Pancreas (tissue), 10 donors: ENCODE measurements around the gene TUT4. TPM values are rescaled to one million over a fixed set of nuclear protein-coding genes. Genes with fewer than 3 reads are reported as not detected.

ENCODE experiments used
- ATAC-seq, 4 donors: fragments of 200-7000 bp; cut with Tn5 transposase; one replicate each; pipeline versions ENCODE4 v1.8.0 to v1.9.1; 2020; ENCODE audit warnings: mild to moderate bottlenecking in 4 of 4, moderate library complexity in 4 of 4
- DNase-seq, 6 donors: peaks; one replicate each; pipeline ENCODE4 v3.0.0-alpha.2; 2020
- FAIRE-seq: peaks from 2 replicates; lab custom pipeline; 2012; peaks lifted over from hg19 to GRCh38; lab: Jason Lieb, UNC
- H3K27ac ChIP-seq, 4 donors: fragments of 200-600 bp; sonication (generic); 1 replicate in 3 of 4; 2 replicates in 1 of 4; pipeline versions ENCODE4 v1.5.0 to v1.8.0; 2020
- H3K27me3 ChIP-seq, 4 donors: fragments of 200-600 bp; one replicate each; pipeline ENCODE4 v1.8.0; 2021
- H3K36me3 ChIP-seq, 3 donors: fragments of 200-600 bp; sonication (generic) in 1 of 3; one replicate each; pipeline versions ENCODE4 v1.5.0 to v1.8.0; 2020 to 2021
- H3K4me1 ChIP-seq, 3 donors: fragments of 200-600 bp; one replicate each; pipeline ENCODE4 v1.8.0; 2021
- H3K4me3 ChIP-seq, 4 donors: fragments of 200-600 bp; sonication (generic) in 2 of 4; one replicate each; pipeline versions ENCODE4 v1.5.0 to v1.8.0; 2020 to 2021
- H3K9me3 ChIP-seq, 4 donors: fragments of 200-600 bp; one replicate each; pipeline ENCODE4 v1.8.0; 2021
- CTCF ChIP-seq, 4 donors: fragments of 200-600 bp; sonication (generic) in 3 of 4; IDR thresholded peaks; one replicate each; pipeline versions ENCODE4 v1.5.0 to v1.8.0; 2021; ENCODE audit warnings: antibody characterized with exemption in 4 of 4
- WGBS, 2 donors: extraction: QIAGEN DNeasy Blood & Tissue Kit; methylation state at CpG; one replicate each; pipeline ENCODE4 v1.1.7; 2013; 5-methylcytosine and 5-hydroxymethylcytosine counted together
- intact Hi-C, 3 donors: fragments of 100-400 bp; cut with DNase I; formaldehyde crosslinking; loops; one replicate each; pipeline versions ENCODE4 v1.11.1 to v1.14.2; 2022
- polyA plus RNA-seq, 2 donors: library from polyadenylated mRNA; stranded (reverse); fragments of 200-250 nt; gene quantifications; one replicate each; pipeline ENCODE4 v1.2.3, GENCODE V29; 2013
- total RNA-seq, 6 donors: library from RNA; stranded (reverse); fragmentation: NEBNext Ultra II Directional in 4 of 6; extraction: Animal tissue kit (Norgen Biotek cat#: 25700) in 4 of 6; gene quantifications; one replicate each; pipeline versions ENCODE4 v1.2.1 to v1.2.4, GENCODE V29; 2021 to 2023
- donor health status: healthy with polysubstance abuse.
- donor health status: DM: no; HTN: no; CAD: no; lungs with moderate emphysema.
- donor health status: DM: no; HTN: no; CAD: no.
- donor health status: control.
- donor health status: control.
- donor health status: Bipolar disorder and iron deficiency.
- donor health status: DM: yes; HTN: yes; CAD: no.
- donor health status: DM: no; HTN: no; CAD: no.
- donor health status: DM: no; HTN: no; CAD: no.
- donor health status: DM: yes; HTN: yes; CAD: no.

TUT4 gene
- total and polyA plus RNA-seq, 8 donors: 17.4 to 40.8 (median 24.1) TPM

GRCh38 chr1:52542085-52542688 is 10.7 kb downstream of the TUT4 start:
- intact Hi-C loops: no loop called here
- TF ChIP-seq CTCF (IDR thresholded peaks at IDR 0.05): no peak
- FAIRE-seq: no peak

DNA sequence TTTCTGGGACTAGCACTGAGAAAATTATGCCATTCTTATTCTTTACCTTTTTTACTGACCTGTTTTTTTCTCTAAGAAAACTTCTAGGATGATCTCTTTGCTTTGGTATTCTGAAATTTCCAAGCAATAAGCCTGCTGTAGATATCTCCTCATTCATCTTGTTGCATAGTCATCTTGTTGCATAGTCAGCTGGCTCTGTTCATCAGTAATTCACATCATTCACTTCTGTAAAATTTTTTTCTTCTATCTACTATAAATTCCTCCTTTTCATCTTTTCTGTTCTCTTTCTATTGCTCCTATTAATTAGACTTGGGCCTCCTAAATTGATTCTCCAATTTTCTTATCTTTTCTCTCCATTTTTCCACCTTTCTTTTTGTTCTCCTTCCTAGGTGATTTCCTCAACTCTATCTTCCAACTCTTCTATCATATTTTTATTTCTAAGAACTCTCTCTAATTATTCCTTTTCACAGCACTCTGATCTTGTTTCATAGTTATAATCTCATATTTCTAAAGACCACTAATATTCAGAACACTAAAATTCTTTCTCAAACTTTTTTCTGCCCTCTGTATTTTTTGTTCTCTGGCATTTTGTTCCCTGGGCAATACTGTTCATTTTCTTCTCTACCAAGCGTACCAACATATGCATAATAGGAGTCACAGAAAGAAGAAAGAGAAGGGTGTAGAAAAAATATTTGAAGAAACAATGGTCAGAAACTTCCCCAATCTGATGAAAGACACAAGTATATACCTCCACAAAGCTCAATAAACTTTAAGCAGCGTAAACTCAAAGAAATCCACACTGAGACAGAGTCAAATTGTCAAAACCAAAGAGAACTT is 17.7 kb downstream of the TUT4 start:
- intact Hi-C loops: no loop called here
- Histone ChIP-seq H3K4me3 (no peak overlapping the region), H3K9me3 (no peaks in the 10 kb centered on the region), H3K36me3 (no peaks in the 10 kb centered on the region), H3K4me1 (peaks cover 0 to 3% (median 0%) of the 10 kb centered on the region in 3 donors), H3K27ac (no peak overlapping the region), H3K27me3 (no peaks in the 10 kb centered on the region)
- TF ChIP-seq CTCF (IDR thresholded peaks at IDR 0.05): no peak
- DNase-seq (no peak), FAIRE-seq (no peak), ATAC-seq (no peak)
- WGBS, 2 donors: 96 to 100% methylated on average over 2 of the region's 2 CpGs

More at GRCh38 chr1:52542085-52542688, 10.7 kb downstream of the TUT4 start:
- Histone ChIP-seq H3K9me3 (peaks cover 0 to 6% (median 0%) of the 10 kb centered on the region in 4 donors), H3K36me3 (no peaks in the 10 kb centered on the region), H3K4me1 (no peaks in the 10 kb centered on the region), H3K27ac (no peak overlapping the region), H3K4me3 (no peak overlapping the region), H3K27me3 (no peaks in the 10 kb centered on the region)
- no peak for DNase-seq
- ATAC-seq: no peak
- WGBS, 2 donors: 95 to 96% methylated on average over 5 of the region's 5 CpGs

DNA sequence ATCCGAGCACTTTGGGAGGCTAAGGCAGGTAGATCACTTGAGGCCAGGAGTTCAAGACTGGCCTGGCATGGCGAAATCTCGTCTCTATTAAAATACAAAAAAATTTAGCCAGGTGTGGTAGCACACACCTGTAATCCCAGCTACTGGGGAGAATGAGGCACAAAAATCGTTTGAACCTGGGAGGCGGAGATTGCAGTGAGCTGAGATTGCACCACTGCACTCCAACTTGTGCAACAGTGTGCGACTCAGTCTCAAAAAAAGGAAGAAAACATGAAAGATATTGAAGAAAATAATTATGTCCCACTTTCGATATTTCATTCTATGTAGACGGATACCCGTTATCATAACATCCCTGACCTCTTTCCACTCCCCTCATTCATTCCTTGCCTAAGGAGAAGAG is 19.2 kb downstream of the TUT4 start:
- ATAC-seq (no peak), FAIRE-seq (no peak), DNase-seq (no peak)
- peaks cover 0 to 3% (median 0%) of the 10 kb centered on the region in 3 donors for H3K4me1 ChIP-seq
- intact Hi-C loops: no loop called here
- WGBS, 2 donors: 93 to 95% methylated on average over 9 of the region's 9 CpGs
- no peak overlapping the region for H3K4me3 ChIP-seq
- H3K27me3 ChIP-seq: no peaks in the 10 kb centered on the region
- H3K9me3 ChIP-seq: no peaks in the 10 kb centered on the region
- TF ChIP-seq CTCF (IDR thresholded peaks at IDR 0.05): no peak
- no peak overlapping the region for H3K27ac ChIP-seq
- H3K36me3 ChIP-seq: no peaks in the 10 kb centered on the region

DNA sequence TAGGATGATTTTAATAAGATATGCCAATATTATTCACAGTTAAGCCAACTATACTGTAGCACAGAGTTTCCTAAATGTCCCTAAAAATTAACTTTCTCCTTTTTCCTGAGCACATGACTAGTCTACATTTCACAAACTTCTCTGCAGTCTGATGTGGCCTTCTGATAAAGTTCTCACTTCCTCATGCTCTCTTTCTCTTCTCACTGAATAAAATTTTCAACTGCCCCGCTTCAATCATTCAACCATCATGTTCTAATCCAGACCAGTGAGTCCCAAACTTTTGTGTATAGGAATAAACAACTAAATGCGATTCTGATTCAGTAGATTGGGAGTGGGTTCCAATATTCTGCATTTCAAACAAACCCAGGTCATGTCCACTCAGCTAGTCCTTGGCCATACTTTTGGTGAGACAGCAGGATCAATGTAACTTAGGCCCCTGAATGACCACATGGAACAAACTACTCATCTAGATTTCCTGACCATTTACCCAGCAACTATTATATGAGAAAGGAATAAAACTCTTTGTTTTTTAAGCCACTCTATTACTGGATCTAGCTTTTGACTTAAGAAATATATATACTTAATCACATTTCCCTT is 20.1 kb downstream of the TUT4 start:
- Histone ChIP-seq H3K27ac (no peak overlapping the region), H3K36me3 (no peaks in the 10 kb centered on the region), H3K9me3 (no peaks in the 10 kb centered on the region), H3K4me1 (peaks cover 0 to 3% (median 0%) of the 10 kb centered on the region in 3 donors), H3K4me3 (no peak overlapping the region), H3K27me3 (no peaks in the 10 kb centered on the region)
- 95 to 97% methylated on average over 2 of the region's 2 CpGs for whole genome bisulfite sequencing, 2 donors
- ATAC-seq (no peak), FAIRE-seq (no peak), DNase-seq (no peak)
- intact Hi-C loops: no loop called here
- no peak for TF ChIP-seq CTCF (IDR thresholded peaks at IDR 0.05)
